ENCODE measurements around the gene MTMR12.
A peak's percentile ranks its signal among the peaks of the same experiment; 100 is the strongest.
"Not testable (repeated sequence)": the region's sequence is repeated elsewhere in the genome, so short reads cannot be mapped to it uniquely, and the experiment has no call there.

Gene MTMR12

GRCh38 chr5:32298059-32298415, 14.7 kb downstream of the MTMR12 start:
- peak; percentile 21 for DNase-seq (ENCODE audit: low spot score)

GRCh38 chr5:32297181-32298058, 15.3 kb downstream of the MTMR12 start:
- no peak for DNase-seq (ENCODE audit: low spot score)

GRCh38 chr5:32295966-32296772, 16.6 kb downstream of the MTMR12 start:
- not testable (repeated sequence) for DNase-seq (ENCODE audit: low spot score)

- DNase-seq (ENCODE audit: low spot score) = no peak
Measured at GRCh38 chr5:32291591-32291990, 21.1 kb downstream of the MTMR12 start.

- DNase-seq (ENCODE audit: low spot score) = no peak
Measured at GRCh38 chr5:32290922-32291321, 21.8 kb downstream of the MTMR12 start.

GRCh38 chr5:32290501-32290900, 22.2 kb downstream of the MTMR12 start:
- DNase-seq (ENCODE audit: low spot score) = not testable (repeated sequence)

- not testable (repeated sequence) for DNase-seq (ENCODE audit: low spot score)
Measured at GRCh38 chr5:32289986-32290385, 22.8 kb downstream of the MTMR12 start.

GRCh38 chr5:32288135-32288534, 24.6 kb downstream of the MTMR12 start:
- not testable (repeated sequence) for DNase-seq (ENCODE audit: low spot score)

- not testable (repeated sequence) for DNase-seq (ENCODE audit: low spot score)
Measured at GRCh38 chr5:32287525-32287924, 25.2 kb downstream of the MTMR12 start.

GRCh38 chr5:32285510-32286138, 27.1 kb downstream of the MTMR12 start:
- DNase-seq (ENCODE audit: low spot score) = no peak

GRCh38 chr5:32283539-32284377, 29.0 kb downstream of the MTMR12 start:
- no peak for DNase-seq (ENCODE audit: low spot score)

- no peak for DNase-seq (ENCODE audit: low spot score)
Measured at GRCh38 chr5:32283061-32283460, 29.7 kb downstream of the MTMR12 start.

- DNase-seq (ENCODE audit: low spot score) = no peak
Measured at GRCh38 chr5:32282633-32283032, 30.1 kb downstream of the MTMR12 start.

- not testable (repeated sequence) for DNase-seq (ENCODE audit: low spot score)
Measured at GRCh38 chr5:32281378-32282133, 31.2 kb downstream of the MTMR12 start.

GRCh38 chr5:32280656-32281081, 32.1 kb downstream of the MTMR12 start:
- no peak for DNase-seq (ENCODE audit: low spot score)

GRCh38 chr5:32279786-32280185, 33.0 kb downstream of the MTMR12 start:
- no peak for DNase-seq (ENCODE audit: low spot score)

- DNase-seq (ENCODE audit: low spot score) = no peak
Measured at GRCh38 chr5:32279223-32279622, 33.5 kb downstream of the MTMR12 start.

GRCh38 chr5:32278406-32278805, 34.3 kb downstream of the MTMR12 start:
- DNase-seq (ENCODE audit: low spot score) = no peak

- no peak for DNase-seq (ENCODE audit: low spot score)
Measured at GRCh38 chr5:32277798-32278197, 34.9 kb downstream of the MTMR12 start.

GRCh38 chr5:32276173-32276853, 36.4 kb downstream of the MTMR12 start:
- DNase-seq (ENCODE audit: low spot score) = peak; percentile 24
